ENCODE data around the gene SULF2.

- TF ChIP-seq CTCF (IDR thresholded peaks at IDR 0.05 in 2 of 3, conservative IDR thresholded peaks at IDR 0.05 in 1 of 3; ENCODE audit: insufficient read depth in 2 of 3, low read depth in 1 of 3, low read length in 3 of 3) (no peak), ARID4B (CRISPR knock-in tag; IDR thresholded peaks at IDR 0.05) (no peak), KAT7 (CRISPR knock-in tag; IDR thresholded peaks at IDR 0.05; ENCODE audit: borderline replicate concordance) (no peak), SLC30A9 (CRISPR knock-in tag; IDR thresholded peaks at IDR 0.05) (no peak), ETS1 (conservative IDR thresholded peaks at IDR 0.05; ENCODE audit: control insufficient read depth, low read depth, low read length) (no peak), SMARCC2 (IDR thresholded peaks at IDR 0.05; ENCODE audit: low read depth) (no peak), ELF1 (tag; IDR thresholded peaks at IDR 0.05) (no peak)
Observed at GRCh38 chr20:47659904-47660601, 125.2 kb downstream of the SULF2 start.
